ENCODE results near the gene NRG4. TPM values are rescaled to one million over a fixed set of nuclear protein-coding genes. Genes with fewer than 3 reads are reported as not detected.

NRG4 gene
- total RNA-seq, 2 donors from 2014 or later, result 1.1 to 3.7 TPM

GRCh38 chr15:75966073-75966472, 46.2 kb downstream of the NRG4 start:
- H3K9ac ChIP-seq (ENCODE audit: low read depth in 2 of 2, low read length in 2 of 2), result no peak overlapping the region
- H3K4me3 ChIP-seq, result no peak overlapping the region
- H3K27me3 ChIP-seq, result no peaks in the 10 kb centered on the region
- DNase-seq, result no peak
- H3K9me3 ChIP-seq, result no peaks in the 10 kb centered on the region
- TF ChIP-seq, protein P1, sequence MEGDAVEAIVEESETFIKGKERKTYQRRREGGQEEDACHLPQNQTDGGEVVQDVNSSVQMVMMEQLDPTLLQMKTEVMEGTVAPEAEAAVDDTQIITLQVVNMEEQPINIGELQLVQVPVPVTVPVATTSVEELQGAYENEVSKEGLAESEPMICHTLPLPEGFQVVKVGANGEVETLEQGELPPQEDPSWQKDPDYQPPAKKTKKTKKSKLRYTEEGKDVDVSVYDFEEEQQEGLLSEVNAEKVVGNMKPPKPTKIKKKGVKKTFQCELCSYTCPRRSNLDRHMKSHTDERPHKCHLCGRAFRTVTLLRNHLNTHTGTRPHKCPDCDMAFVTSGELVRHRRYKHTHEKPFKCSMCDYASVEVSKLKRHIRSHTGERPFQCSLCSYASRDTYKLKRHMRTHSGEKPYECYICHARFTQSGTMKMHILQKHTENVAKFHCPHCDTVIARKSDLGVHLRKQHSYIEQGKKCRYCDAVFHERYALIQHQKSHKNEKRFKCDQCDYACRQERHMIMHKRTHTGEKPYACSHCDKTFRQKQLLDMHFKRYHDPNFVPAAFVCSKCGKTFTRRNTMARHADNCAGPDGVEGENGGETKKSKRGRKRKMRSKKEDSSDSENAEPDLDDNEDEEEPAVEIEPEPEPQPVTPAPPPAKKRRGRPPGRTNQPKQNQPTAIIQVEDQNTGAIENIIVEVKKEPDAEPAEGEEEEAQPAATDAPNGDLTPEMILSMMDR (IDR thresholded peaks at IDR 0.05), result no peak
- no peaks in the 10 kb centered on the region for H3K36me3 ChIP-seq
- H3K27ac ChIP-seq, result no peak overlapping the region
- intact Hi-C loops (cut with DNase I), result no loop called here
- H3K4me1 ChIP-seq, result no peaks in the 10 kb centered on the region

- no peaks in the 10 kb centered on the region for H3K9me3 ChIP-seq
- intact Hi-C loops (cut with DNase I), result no loop called here
- no peaks in the 10 kb centered on the region for H3K36me3 ChIP-seq
- DNase-seq, result no peak
- H3K27me3 ChIP-seq, result no peaks in the 10 kb centered on the region
- no peak overlapping the region for H3K4me3 ChIP-seq
- no peak overlapping the region for H3K9ac ChIP-seq (ENCODE audit: low read depth in 2 of 2, low read length in 2 of 2)
- H3K4me1 ChIP-seq, result no peaks in the 10 kb centered on the region
- TF ChIP-seq, protein P1 (IDR thresholded peaks at IDR 0.05), result no peak
- H3K27ac ChIP-seq, result no peak overlapping the region
Measured at GRCh38 chr15:75961331-75961730, 50.9 kb downstream of the NRG4 start.

GRCh38 chr15:75955720-75956119, 56.5 kb downstream of the NRG4 start:
- H3K27me3 ChIP-seq, result no peaks in the 10 kb centered on the region
- H3K9ac ChIP-seq (ENCODE audit: low read depth in 2 of 2, low read length in 2 of 2), result no peak overlapping the region
- H3K27ac ChIP-seq, result no peak overlapping the region
- H3K4me3 ChIP-seq, result no peak overlapping the region
- no peak for DNase-seq
- no peaks in the 10 kb centered on the region for H3K9me3 ChIP-seq
- TF ChIP-seq, protein P1 (IDR thresholded peaks at IDR 0.05), result no peak
- intact Hi-C loops (cut with DNase I), result no loop called here
- H3K36me3 ChIP-seq, result no peaks in the 10 kb centered on the region
- H3K4me1 ChIP-seq, result no peaks in the 10 kb centered on the region

DNA sequence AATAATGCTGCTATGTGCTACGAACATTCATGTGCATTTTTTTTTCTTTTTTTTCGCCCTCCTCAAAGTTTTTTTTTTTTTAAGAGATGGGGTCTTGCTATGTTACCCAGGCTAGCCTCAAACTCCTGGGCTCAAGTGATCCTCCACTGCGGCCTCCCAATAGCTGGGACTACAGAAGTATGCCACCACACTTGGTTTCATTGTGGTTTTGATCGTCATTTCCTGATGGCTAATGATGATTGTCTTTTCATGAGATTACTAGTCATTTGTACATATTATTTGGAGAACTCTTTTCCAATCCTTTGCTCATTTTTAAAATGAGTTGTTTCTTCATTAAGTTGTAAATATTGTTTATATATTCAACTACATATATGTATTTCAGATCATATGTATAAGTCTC, 59.7 kb downstream of the NRG4 start:
- Histone ChIP-seq H3K27me3 (no peaks in the 10 kb centered on the region), H3K9me3 (no peaks in the 10 kb centered on the region), H3K4me3 (no peak overlapping the region), H3K4me1 (no peaks in the 10 kb centered on the region), H3K9ac (ENCODE audit: low read depth in 2 of 2, low read length in 2 of 2) (no peak overlapping the region), H3K27ac (no peak overlapping the region), H3K36me3 (no peaks in the 10 kb centered on the region)
- intact Hi-C loops (cut with DNase I), result no loop called here
- TF ChIP-seq, protein P1 (IDR thresholded peaks at IDR 0.05), result no peak
- DNase-seq, result no peak

DNA sequence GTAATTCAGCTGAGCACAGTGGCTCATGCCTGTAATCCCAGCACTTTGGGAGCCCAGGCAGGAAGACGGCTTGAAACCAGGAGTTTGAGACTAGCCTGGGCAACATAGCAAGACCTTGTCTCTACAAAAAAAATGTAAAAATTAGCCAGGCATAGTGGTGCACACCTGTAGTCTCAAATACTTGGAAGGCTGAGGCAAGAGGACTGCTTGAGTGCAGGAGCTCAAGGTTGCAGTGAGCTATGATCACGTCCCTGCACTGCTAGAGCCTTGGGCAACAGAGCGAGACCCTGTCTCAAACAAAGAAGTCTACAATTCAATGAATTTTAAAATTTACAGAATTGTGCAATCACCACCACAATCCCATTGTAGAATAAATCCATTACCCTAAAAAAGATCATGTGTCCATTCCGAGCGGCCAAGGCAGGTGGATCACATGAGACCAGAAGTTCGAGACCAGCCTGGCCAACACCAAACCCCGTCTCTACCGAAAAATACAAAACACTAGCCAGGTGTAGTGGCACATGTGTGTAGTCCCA, 63.4 kb downstream of the NRG4 start:
- intact Hi-C loops (cut with DNase I), result no loop called here
- H3K4me1 ChIP-seq, result no peaks in the 10 kb centered on the region
- TF ChIP-seq, protein P1 (IDR thresholded peaks at IDR 0.05), result no peak
- no peaks in the 10 kb centered on the region for H3K36me3 ChIP-seq
- no peaks in the 10 kb centered on the region for H3K9me3 ChIP-seq
- H3K4me3 ChIP-seq, result no peak overlapping the region
- no peak overlapping the region for H3K9ac ChIP-seq (ENCODE audit: low read depth in 2 of 2, low read length in 2 of 2)
- H3K27ac ChIP-seq, result no peak overlapping the region
- H3K27me3 ChIP-seq, result no peaks in the 10 kb centered on the region
- DNase-seq, result no peak

All from colonic mucosa (tissue), 4 donors.